KMS-11 (cell line): ENCODE results near the gene SND1.

Source experiments
- H2AFZ ChIP-seq: fragments of 200-600 bp; sonication (generic); 2 replicates; pipeline ENCODE4 v1.6.1; 2016; ENCODE audit warnings: antibody characterized with exemption, mixed run types, low read depth
- H3K27ac ChIP-seq: fragments of 200-600 bp; sonication (generic); 2 replicates; pipeline ENCODE4 v1.6.1; 2016; ENCODE audit warnings: mild to moderate bottlenecking, mixed run types
- H3K27me3 ChIP-seq: fragments of 200-600 bp; sonication (generic); 2 replicates; pipeline ENCODE4 v1.6.1; 2017; ENCODE audit warnings: mild to moderate bottlenecking, low read depth, mixed run types, moderate library complexity; ENCODE audit not compliant: insufficient read depth
- H3K36me3 ChIP-seq: fragments of 200-600 bp; sonication (generic); 2 replicates; pipeline ENCODE4 v1.6.1; 2017; ENCODE audit warnings: mild to moderate bottlenecking, mixed run types; ENCODE audit not compliant: insufficient read depth
- H3K4me1 ChIP-seq: fragments of 200-600 bp; sonication (generic); 2 replicates; pipeline ENCODE4 v1.6.1; 2016; ENCODE audit warnings: mild to moderate bottlenecking, low read depth, mixed run types; ENCODE audit not compliant: poor library complexity, severe bottlenecking
- H3K4me2 ChIP-seq: fragments of 200-600 bp; sonication (generic); 2 replicates; pipeline ENCODE4 v1.7.0; 2016; ENCODE audit warnings: mild to moderate bottlenecking, mixed run types
- H3K4me3 ChIP-seq: fragments of 200-600 bp; sonication (generic); IDR thresholded peaks from 2 replicates; pipeline ENCODE4 v1.6.1; 2017; ENCODE audit warnings: low read depth, low read length, mixed read lengths; ENCODE audit not compliant: insufficient read depth
- H3K79me2 ChIP-seq: fragments of 200-600 bp; sonication (generic); 2 replicates; pipeline ENCODE4 v1.6.1; 2016; ENCODE audit warnings: low read depth, mixed run types; ENCODE audit not compliant: insufficient read depth
- H3K9ac ChIP-seq: fragments of 200-600 bp; sonication (generic); 2 replicates; pipeline ENCODE4 v1.6.1; 2016; ENCODE audit warnings: mild to moderate bottlenecking, mixed run types
- H4K20me1 ChIP-seq: fragments of 200-600 bp; sonication (generic); 2 replicates; pipeline ENCODE4 v1.6.1; 2016; ENCODE audit warnings: mild to moderate bottlenecking, mixed run types; ENCODE audit not compliant: insufficient read depth
- TF ChIP-seq, protein P1 (sequence below): fragments of 200-600 bp; sonication (generic); conservative IDR thresholded peaks from 2 replicates; pipeline ENCODE4 v1.6.1; 2017; ENCODE audit warnings: low read depth, mild to moderate bottlenecking, antibody characterized with exemption, low read length, moderate library complexity, mixed read lengths

The SND1 gene

DNA sequence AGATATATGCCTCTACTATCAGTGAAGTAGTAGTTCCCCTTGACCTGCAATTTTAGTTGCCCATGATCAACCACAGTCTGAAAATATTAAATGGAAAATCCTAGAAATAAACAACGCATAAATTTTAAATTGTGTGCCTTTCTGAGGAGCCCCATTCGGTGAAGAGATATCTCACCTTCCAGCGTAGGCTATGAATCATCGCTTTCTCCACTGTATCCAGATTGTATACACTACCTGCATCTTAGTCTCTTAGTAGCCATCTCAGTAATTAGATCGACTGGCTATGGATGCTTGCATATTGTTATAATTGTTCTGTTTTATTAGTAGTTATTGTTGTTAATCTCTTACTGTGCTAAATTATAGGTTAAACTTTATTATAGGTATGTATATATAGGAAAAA, 227.9 kb downstream of the SND1 start:
- TF ChIP-seq, protein P1, sequence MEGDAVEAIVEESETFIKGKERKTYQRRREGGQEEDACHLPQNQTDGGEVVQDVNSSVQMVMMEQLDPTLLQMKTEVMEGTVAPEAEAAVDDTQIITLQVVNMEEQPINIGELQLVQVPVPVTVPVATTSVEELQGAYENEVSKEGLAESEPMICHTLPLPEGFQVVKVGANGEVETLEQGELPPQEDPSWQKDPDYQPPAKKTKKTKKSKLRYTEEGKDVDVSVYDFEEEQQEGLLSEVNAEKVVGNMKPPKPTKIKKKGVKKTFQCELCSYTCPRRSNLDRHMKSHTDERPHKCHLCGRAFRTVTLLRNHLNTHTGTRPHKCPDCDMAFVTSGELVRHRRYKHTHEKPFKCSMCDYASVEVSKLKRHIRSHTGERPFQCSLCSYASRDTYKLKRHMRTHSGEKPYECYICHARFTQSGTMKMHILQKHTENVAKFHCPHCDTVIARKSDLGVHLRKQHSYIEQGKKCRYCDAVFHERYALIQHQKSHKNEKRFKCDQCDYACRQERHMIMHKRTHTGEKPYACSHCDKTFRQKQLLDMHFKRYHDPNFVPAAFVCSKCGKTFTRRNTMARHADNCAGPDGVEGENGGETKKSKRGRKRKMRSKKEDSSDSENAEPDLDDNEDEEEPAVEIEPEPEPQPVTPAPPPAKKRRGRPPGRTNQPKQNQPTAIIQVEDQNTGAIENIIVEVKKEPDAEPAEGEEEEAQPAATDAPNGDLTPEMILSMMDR = no peak
- no peaks in the 10 kb centered on the region for H3K4me1 ChIP-seq
- peaks cover 9% of the 10 kb centered on the region; the same call in 1 of the 2 replicates for H3K79me2 ChIP-seq
- no peak overlapping the region for H3K4me2 ChIP-seq
- H3K27me3 ChIP-seq = no peaks in the 10 kb centered on the region
- H3K36me3 ChIP-seq = no peaks in the 10 kb centered on the region; the same call in 1 of the 2 replicates
- H3K27ac ChIP-seq = no peak overlapping the region
- H3K4me3 ChIP-seq = no peak overlapping the region
- peaks cover 17% of the 10 kb centered on the region for H4K20me1 ChIP-seq
- no peak overlapping the region for H3K9ac ChIP-seq
- no peak overlapping the region for H2AFZ ChIP-seq

DNA sequence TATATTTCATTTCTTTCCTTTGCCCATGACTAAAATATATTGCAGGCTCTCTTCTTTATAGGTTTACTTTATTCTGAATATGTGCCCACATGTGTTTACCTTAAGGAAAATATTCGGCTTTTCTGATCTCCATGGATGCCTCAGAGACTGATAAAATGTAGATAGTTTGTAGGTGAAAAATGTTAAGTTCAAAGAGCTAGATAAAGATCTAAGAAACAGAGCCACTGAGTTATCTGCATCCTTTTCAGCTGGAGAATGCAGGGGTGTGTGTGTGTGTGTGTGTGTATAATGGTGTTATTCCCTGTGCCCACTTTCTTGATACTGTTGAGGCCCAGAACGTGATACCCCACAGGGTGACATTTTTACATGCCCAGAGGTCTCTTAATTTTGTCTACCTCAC, 228.5 kb downstream of the SND1 start:
- Histone ChIP-seq H2AFZ (no peak overlapping the region), H3K9ac (no peak overlapping the region), H3K4me2 (no peak overlapping the region), H4K20me1 (peaks cover 15% of the 10 kb centered on the region), H3K4me3 (no peak overlapping the region), H3K79me2 (peaks cover 9% of the 10 kb centered on the region; the same call in 1 of the 2 replicates), H3K27ac (no peak overlapping the region), H3K36me3 (no peaks in the 10 kb centered on the region; the same call in 1 of the 2 replicates), H3K4me1 (no peaks in the 10 kb centered on the region), H3K27me3 (no peaks in the 10 kb centered on the region)
- TF ChIP-seq, protein P1 = no peak

DNA sequence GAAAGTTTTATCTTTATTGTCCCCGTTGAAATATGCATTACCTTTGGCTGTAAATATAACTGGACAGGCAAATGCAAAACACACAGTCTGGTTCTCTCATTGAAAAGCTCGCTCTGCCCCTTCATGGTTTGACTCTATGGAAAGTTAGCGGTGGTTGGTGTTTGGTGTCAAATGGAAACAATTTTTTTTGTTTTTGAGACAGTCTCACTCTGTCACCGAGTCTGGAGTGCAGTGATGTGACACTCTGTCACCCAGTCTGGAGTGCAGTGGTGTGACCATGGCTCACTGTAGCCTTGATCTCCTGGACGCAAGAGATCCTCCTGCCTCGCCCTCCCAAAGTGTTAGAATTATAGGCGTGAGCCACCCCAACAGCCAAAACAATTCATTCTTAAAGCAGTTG, 229.6 kb downstream of the SND1 start:
- no peak overlapping the region for H3K27ac ChIP-seq
- peaks cover 9% of the 10 kb centered on the region; the same call in 1 of the 2 replicates for H3K79me2 ChIP-seq

DNA sequence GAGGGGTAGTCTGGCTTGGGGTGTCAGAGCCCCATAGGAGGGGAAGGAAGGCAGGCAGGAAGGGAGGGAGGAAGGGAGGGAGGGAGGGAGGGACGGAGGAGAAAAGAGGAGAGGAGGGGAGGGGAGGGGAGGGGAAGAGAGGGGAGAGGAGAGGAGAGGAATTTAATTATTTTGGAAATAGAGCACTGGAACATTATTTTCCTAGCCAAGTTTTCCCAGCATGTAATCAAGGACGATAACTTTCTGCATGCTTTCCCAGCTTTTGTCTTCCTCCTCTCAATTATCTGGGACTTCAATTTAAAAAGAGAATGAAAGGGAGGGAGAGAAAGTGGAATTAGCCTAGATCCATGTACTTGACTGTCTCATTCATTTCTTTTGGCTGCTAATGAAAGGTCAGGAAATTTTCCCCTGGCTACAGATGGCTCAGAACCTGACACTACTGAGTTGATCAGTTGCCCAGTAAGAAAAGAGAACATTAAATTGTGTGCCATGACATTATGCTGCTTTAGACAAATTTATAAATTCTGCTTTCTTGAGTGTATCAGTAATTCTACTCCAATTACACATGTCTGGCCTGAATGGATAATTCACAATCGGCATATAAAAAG, 230.4 kb downstream of the SND1 start:
- Histone ChIP-seq H3K4me3 (no peak overlapping the region), H3K4me1 (no peaks in the 10 kb centered on the region), H3K79me2 (peaks cover 9% of the 10 kb centered on the region; the same call in 1 of the 2 replicates), H3K36me3 (no peaks in the 10 kb centered on the region; the same call in 1 of the 2 replicates), H2AFZ (no peak overlapping the region), H3K4me2 (no peak overlapping the region), H3K27ac (no peak overlapping the region), H3K27me3 (no peaks in the 10 kb centered on the region), H4K20me1 (peaks cover 8% of the 10 kb centered on the region), H3K9ac (no peak overlapping the region)
- TF ChIP-seq, protein P1 = no peak

More for the DNA sequence above, 229.6 kb downstream of the SND1 start:
- no peaks in the 10 kb centered on the region for H3K4me1 ChIP-seq
- TF ChIP-seq, protein P1 = no peak
- H3K9ac ChIP-seq = no peak overlapping the region
- H3K27me3 ChIP-seq = no peaks in the 10 kb centered on the region
- H3K4me3 ChIP-seq = no peak overlapping the region
- no peaks in the 10 kb centered on the region; the same call in 1 of the 2 replicates for H3K36me3 ChIP-seq
- H3K4me2 ChIP-seq = no peak overlapping the region
- H4K20me1 ChIP-seq = peaks cover 8% of the 10 kb centered on the region
- no peak overlapping the region for H2AFZ ChIP-seq
